ENCODE results near the gene METTL17.

DNA sequence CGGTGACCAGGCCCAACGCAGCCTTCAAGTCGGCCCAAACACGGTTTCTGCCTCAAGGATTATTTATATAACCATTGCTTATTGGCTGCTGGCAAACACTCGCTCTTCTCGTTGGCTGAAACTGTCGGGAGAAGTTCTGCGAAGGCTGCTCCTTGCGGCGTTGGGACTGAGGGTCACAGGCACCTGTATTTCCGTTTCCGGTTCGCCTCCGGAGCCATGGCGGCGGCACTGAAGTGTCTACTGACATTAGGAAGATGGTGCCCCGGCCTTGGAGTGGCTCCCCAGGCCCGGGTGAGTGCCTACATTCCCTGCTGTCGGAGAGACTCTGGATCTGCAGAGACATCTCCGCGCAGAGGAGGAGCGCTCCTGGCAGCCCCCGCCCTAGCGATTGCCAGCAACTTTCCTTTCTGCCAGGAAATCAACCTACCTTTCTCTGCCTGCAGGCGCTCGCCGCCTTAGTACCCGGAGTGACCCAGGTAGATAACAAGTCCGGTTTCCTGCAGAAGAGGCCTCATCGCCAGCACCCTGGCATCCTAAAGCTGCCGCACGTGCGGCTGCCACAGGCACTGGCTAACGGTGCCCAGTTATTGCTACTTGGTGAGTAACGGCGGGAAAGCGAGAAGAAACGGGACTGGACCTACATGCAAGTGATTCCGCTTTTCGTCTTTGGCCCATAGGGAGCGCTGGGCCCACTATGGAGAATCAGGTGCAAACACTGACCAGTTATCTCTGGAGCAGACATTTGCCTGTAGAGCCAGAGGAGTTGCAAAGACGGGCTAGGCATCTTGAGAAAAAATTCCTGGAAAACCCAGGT, at the start of gene METTL17:
- TF ChIP-seq EP300 (conservative IDR thresholded peaks at IDR 0.05; ENCODE audit: poor library complexity, severe bottlenecking) (no peak), TAF1 (IDR thresholded peaks at IDR 0.05; ENCODE audit: low read depth) (peak; percentile 82)
- TF ChIP-seq, protein P1, sequence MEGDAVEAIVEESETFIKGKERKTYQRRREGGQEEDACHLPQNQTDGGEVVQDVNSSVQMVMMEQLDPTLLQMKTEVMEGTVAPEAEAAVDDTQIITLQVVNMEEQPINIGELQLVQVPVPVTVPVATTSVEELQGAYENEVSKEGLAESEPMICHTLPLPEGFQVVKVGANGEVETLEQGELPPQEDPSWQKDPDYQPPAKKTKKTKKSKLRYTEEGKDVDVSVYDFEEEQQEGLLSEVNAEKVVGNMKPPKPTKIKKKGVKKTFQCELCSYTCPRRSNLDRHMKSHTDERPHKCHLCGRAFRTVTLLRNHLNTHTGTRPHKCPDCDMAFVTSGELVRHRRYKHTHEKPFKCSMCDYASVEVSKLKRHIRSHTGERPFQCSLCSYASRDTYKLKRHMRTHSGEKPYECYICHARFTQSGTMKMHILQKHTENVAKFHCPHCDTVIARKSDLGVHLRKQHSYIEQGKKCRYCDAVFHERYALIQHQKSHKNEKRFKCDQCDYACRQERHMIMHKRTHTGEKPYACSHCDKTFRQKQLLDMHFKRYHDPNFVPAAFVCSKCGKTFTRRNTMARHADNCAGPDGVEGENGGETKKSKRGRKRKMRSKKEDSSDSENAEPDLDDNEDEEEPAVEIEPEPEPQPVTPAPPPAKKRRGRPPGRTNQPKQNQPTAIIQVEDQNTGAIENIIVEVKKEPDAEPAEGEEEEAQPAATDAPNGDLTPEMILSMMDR (IDR thresholded peaks at IDR 0.05; ENCODE audit: poor library complexity, severe bottlenecking), result peak; percentile 65

All from neural cell (in vitro differentiated cells).